SW 1271 (cell line): ENCODE results near the gene NEK2.
"Not testable (repeated sequence)": the region's sequence is repeated elsewhere in the genome, so short reads cannot be mapped to it uniquely, and the experiment has no call there.

Experiments used
- DNase-seq, 2 experiments: peaks; one replicate each; lab custom pipeline; 2025; lab: John Stamatoyannopoulos, UW

The NEK2 gene

DNA sequence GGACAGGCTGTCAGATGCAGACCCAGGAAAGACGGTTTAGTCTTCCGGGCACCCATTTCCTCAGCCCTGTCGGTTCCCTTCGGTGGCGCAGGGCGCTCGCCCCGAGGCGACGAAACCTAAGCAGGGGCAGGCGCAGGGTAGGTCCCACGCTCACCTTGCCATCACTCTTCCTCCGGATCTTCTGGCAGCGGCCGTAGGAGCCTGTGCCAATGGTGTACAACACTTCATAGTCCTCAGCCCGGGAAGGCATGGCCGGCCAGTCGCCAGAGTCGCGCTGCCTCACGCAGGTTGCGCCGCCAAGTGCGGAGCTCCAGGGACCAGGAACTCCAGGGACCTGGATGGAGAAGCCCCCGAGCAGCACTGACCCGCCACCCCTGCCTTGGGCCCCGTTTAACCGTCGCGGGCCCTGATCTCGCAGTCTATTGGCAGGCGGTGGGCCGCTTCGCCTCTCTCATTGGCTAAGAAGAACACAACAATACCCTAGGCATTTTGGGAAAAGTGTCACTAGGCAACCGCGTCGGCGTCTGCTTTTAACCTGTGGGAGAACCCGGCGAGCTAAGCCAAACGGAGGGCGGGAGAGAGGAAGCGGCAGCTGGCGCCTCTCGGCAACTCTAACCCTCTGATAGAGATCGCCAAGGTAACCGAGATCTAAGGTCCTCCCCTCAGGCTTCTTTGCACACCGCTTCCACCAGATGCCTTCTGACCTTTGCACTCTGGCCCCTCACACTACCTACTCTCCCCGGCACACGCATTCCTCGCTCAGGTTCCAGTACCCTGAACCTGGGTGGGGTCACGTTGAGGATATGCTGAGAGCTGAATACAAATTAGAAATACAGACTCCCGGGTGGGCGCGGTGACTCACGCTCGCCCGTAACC lies at the start of gene NEK2:
Gene NEK2 (minus strand): TSS at position 392 of the 876 bp plus-strand sequence. CDS start 142 bp downstream, at position 250.
- DNase-seq: peak; percentile 64 to 90

DNA sequence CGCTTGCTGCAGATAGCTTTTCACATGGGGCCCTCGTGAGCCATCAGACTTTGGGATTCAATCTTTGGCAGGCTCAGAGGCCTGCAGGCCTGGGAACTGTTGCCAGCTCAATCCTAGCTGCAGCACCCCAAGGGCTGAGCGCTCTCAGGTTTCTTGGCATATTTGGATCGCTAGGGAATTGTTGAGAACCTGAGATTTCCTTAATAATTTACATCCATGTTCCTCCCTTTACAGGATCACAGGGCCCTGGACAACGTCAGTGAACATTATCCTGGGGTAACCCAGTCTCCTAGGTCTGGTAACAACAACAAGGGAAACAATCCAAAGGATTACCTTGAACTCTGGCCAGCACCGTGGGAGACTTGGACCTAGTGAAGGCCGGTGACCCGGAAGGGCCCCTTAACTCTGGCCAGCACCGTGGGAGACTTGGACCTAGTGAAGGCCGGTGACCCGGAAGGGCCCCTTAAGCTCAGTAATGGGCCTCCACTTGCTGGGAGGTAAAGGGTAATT lies 49.3 kb upstream of the NEK2 start:
- DNase-seq: no peak

DNA sequence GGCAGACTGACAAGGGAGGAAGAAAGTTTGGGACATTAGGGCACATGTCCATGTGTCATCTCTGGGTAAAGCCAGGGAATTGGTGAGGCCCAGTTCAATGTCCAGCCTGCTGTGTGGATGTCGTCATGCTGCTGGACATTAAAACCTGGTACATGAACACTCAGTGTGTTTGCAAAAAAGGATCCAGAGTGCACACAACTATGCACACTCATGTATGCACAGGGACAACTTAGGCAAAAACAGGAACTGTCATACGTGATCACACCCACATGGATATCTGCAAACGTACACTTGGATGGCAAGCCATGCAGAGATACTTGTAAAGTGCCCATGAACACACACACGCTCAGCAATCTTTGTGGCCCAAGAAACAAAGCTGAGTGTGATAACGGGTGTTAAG lies 47.9 kb upstream of the NEK2 start:
- DNase-seq: no peak

DNA sequence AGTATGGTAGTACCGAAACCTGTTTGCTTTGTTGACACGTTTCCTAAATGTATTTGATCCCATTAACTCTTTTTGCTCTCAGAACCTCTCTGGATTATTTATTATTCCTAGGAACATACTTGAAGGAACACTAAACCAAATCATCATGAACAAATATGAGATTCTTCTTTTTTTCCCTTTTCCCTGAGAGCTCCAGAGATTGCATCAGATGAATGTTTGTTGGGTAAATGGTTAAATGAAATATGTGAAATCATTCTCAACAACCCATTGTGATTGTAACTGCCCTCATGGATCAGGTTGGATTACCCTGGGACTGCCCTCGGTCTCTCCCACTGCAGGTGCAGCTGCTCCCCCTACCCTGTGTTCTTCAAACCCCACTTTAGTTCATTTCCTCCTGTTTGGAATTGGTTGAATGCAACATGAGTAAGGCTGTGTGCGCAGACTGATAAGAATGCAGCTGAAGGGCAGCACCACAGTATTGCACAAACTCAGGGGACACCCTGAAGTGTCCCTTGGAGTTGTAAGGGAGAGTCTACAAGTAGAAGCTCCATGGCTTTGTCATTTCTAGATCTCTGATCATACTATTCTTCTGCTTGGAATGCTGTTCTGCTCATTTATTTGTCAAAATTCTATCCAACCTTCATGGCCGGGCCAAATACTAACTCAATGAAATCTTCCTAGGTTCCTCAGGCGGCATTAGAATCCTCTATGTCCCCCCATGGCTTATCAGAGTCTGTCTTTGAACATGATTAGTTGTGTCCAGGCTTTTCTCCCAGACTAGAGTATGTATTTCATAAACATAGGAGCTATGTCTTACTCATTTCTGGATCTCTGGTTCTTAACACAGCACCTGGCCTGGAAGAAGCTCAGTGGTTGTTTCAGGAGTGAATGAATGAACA lies 47.1 kb upstream of the NEK2 start:
- DNase-seq: no peak

DNA sequence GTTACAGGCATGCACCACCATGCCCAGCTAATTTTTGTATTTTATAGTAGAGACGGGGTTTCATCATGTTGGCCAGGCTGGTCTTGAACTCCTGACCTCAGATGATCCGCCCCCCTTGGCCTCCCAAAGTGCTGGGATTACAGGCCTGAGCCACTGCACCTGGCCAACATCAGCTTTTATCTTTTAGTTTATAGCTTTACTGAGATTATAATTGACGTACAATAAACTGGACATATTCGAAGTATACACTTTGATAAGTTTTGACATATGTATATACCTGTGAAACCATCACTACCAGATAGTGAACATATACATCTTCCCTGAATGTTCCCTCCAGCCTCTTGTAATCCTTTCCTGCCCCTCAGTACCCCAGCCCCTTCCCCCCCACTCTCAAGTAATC lies 41.1 kb upstream of the NEK2 start:
- DNase-seq: not testable (repeated sequence)

DNA sequence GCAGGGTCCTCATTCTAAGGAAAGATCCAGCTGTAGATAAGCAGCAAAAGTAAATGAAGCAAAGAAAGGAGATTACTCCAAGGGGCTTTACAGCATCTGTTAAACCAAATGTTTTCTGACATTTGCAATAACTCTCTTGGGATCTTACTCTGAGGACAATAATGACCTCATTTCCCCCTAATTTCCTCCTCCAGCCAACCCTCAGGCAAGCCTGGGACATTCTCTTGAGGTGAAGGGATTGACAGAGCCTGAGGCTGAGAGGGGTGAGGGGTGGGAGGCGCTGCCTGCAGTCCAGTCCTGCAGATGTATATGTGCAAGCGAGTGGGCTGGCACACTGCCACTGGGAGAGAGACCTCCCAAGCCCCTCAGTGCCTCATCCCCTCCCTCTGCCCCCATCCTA lies 40.5 kb upstream of the NEK2 start:
- DNase-seq: no peak

DNA sequence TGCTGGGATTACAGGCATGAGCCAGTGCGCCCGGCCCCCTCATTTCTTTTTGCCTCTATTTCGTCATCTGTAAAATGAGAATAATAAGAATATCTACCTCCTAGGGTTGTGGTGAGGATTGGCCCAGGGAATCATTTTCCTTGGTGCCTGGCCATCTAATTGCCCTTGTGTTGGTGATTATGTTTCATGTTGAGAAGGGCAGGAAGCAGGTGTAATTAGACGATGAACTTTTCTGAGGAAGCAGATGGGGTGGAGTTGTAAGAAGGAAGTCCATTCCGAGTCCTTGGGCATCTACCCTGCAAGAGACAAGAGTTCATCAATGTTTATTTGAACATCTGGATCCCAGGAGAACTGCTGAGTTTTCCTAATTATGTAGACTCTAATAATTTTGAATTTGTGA lies 38.7 kb upstream of the NEK2 start:
- DNase-seq: no peak

DNA sequence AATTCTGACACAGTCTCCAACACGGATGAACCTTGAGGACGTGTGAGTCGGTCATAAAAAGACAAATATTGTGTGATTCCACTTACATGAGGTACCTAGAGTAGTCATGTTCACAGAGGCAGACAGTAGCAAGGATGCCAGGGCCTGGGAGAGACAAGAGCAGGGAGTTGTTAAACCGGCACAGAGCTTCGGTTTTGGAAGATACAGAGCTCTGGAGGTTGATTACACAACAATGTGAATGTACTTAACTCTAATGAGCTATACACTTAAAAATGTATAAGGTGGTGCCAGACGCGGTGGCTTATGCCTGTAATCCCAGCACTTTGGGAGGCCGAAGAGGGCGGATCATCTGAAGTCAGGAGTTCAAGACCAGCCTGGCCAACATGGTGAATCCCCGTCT lies 37.8 kb upstream of the NEK2 start:
- no peak for DNase-seq

DNA sequence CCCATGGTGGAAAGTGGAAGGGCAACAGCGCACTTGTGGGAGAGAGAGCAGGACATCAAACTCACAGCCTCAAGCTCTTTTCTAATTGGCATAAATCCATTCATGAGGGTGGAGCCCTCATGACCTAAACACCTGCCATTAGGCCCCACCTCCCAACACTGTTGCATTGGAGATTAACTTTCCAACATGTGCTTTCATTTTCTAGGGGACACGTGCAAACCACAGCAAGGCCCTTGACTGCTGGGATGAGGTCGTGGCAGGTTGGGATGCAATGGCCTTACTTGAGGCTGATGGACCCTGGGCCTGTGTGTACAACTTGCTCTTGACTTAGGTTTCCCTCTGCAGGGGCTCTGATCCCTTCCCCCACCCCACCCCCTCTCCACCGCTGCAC lies 35.9 kb upstream of the NEK2 start:
- no peak for DNase-seq

DNA sequence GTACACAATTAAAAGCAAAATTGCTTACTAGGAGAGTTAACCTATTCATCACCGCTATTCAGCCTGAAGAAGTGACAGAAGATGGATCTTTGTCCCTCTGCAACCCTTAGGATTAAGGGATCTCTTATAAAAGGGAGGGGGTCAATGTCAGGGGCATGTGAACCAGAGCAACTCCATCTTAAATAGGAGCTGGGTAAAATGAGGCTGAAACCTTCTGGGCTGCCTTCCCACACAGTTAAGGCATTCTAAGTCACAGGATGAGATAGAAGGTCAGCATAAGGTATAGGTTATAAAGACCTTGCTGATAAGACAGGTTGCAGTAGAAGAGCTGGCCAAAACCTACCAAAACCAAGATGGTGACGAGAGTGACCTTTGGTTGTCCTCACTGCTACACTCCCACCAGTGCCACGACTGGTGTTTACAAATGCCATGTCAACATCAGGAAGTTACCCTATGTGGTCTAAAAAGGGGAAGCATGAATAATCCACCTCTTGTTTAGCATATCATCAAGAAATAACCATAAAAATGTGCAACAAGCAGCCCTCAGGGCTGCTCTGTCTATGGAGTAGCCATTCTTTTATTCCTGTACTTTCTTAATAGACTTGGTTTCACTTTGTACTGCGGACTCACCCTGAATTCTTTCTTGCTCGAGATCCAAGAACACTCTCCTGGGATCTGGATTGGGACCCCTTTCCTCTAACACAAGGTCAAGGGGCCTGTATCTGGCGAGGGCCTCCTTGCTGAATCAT lies 35.3 kb upstream of the NEK2 start:
- no peak for DNase-seq

DNA sequence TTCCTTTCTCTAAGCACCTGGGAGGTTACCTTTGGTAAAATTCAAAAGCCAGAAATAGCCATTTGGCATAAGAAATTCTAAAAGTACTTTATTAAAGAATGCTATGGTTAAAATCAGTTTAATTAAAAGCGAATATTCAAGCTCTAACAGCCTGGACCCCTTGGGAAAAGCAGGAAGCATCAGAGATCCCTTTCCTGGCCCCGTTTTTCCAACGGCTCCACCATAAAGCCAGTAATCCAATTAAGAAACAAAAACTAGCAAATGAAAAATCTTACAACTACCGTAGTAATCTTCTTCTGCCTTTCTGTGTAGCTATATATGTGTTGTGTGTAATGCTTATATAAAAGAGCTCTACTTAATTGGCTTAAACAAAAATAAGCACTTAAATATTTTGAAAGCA lies 33.5 kb upstream of the NEK2 start:
- no peak for DNase-seq

DNA sequence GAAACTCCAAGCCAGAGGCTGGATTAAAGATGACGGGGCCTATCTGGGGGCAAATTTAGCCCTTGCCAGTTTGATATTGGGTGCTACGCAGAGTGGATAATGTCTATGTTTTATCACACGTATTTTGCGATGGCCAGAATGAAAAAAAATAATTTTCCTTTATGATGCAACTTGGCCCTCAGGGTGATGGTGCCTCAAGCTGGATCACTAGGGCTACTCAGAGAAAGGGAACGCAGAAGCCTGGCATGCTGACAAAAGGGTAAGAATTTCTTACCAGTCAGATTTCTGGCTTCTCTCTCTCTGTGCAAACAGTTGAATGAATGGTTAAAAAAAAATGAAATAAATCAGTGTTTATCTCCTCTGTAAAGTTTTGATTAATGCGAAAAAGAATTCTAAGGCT lies 32.6 kb upstream of the NEK2 start:
- no peak for DNase-seq

DNA sequence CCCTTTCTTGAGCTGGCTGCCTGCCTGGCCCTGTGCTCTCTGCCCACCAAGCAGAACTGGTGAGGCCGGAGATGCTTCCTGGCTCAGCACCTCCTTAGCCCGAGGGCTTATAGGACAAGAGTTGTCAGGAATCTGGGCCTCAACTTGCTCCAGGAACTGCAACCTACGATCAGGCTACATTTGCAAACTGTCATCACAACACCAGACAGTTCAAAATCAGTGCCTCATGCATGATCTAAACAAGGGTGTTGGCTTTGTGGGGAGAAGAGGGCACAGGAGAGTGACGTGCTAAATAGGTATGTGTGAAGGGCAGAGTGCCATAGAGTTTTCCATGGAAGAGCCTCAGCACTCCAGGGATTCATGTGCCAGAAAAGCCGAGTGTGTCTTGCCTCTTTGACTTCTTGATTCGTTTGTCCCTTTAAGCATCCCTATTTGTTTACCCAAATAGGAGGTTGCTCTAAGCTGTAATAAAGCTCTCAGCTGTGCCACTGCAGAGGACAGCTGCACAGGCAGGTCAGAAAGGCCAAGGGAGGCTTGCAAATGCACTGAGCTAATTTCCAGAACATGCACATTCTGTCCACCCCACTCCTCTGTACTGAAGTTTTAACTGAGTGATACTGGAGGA lies 30.2 kb upstream of the NEK2 start:
- no peak for DNase-seq

DNA sequence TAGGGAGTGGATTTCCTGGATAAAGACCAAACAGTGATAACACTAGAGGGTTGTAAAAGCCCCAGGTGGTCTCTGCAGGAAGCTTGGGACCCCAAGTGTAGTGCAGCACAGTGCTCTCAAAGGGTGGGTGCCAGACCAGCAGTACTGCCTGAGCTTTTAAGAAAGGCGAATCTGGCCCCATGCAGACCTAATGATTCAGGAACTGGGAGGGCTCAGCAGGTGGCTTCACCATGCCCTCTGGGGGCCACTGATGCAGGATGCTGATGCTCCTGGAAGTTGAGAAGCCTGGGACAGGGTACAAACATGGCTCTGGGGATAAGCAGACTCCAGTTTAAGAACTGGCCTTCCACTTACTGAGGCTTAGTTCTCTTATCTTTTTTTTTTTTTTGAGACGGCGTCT lies 29.1 kb upstream of the NEK2 start:
- DNase-seq: no peak

DNA sequence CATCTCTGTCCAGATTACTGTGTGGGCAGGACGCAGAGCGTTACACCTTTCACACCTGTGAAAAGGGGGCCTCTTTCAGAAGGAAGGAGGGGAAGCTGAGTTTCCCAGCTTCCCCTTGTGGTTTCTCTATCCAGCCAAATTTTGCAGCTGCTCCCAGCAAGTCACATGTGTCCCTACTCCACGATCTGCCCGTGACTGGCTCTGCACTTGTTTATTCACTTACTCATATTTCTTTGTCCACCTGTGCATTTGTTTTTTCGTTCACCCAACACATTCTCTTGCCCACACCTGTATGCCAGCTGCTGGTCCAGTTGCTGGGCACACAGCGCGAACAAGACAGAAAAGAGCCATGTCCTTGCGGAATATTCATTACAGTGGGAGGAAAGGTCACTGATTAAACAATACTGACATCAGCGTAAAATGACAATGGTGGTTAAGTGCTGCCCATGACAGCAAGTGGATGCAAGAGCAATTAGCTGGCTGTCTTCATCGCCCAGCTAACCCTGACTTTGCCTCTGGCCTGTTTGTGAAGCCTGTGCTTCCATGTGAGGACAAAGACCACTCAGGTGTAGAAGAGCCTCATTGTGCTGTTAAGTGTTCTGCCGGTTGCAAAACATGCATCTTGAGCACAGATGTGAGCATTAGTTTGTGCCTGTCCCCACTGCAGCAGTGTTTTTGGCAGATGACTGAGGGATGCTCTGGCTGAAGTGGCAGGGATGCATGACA lies 28.6 kb upstream of the NEK2 start:
- DNase-seq: no peak

DNA sequence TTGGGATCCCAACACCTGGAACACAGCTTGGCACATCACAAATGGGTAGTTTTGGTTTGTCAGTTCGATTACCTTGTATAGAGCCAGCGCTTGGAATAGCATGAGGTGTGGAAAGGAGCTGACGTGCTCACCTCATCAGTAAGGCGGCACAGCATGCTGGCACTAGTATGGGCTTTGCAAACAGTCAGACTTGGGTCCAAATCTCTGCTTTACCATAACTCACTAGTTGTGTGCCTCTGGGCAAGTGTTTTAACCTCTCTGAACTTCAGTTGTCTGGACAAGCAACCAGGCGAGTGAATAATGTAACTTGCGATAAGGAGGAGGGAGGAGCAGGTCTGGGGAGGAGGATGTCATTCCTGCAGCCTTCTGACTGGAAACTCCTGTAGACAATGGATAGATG lies 26.3 kb upstream of the NEK2 start:
- no peak for DNase-seq

DNA sequence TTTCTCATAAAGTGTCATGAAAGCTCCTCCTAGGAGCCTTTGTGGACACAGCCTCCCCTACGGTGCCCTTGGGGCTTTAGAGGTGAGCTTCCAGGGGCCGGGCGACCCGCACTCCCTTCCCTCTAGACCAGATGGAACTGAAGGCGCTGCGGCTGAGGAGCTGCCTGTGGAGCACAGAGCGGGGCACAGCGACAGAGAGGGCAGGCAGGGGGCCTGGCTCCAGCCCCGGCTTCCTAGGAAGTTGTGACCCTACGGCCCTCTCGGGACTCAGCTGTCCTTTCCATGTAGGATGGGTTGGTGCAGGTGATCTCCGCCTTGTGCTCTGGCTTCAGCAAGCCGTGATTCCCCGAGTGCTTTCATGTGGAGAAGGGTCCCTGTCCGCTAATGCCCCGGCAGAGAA lies 23.6 kb upstream of the NEK2 start:
- no peak for DNase-seq

DNA sequence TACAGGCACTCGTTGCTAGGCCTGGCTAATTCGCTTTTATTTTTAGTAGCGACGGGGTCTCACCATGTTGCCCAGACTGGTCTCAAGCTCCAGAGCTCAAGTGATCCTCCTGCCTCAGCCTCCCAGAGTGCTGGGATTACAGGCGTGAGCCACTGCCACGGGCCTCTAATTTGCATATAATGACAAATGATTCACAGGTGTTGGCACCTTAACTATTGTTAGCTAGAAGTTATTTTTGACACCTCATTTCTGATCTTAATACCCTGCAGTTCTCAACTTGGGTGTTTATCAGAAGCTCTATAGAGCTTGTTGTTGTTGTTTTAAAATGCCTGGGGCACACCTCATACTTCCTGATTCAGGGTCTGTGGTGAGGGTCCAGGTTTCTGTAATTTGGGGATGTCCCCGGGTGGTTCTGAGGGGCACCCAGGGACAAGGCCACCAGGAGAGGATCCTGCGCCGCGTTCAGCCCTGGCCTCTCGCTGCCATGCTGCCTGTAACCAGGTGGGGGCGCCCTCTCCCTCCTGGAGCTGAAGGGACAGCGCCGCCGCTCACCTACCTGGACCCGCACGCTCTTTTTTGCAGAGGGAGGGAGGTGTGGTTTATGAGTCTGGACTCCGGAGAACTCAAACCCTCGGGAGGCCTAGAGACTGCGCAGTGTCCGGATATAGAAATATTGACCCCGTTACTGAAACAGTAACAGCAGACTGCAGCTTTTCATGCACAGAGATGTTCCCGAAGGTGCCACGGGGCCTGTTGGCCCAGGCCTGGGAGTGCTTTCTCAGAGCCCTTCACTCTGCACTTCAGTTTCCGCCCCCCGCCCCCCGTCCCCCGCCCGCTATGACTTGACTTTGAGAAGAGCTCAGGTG lies 23.0 kb upstream of the NEK2 start:
- peak; percentile 1 to 23 for DNase-seq

DNA sequence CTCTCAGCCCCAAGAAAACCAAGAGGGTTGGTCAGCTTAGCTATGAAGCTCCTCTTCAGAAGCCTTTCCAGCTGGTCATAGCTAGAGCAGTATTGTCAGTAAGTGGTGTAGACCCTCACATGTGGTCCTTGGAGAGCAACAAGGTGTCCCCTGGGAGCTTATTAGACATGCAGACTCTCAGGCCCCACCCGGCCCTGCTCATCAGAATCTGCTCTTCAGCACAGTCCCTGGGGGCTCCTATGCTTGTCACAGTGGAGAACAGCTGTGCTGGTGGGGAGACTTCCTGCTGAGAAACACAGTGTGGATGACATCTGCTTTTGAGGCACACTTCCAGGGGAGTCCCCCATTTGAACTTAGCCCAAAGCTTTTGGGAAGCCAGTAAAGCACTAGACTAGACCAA lies 21.9 kb upstream of the NEK2 start:
- DNase-seq: no peak
